T-helper 2 cell treated with Interferon-gamma antibody and Interleukin-4, amounts not matched to agents 5 μg/mL and 100 μg/mL, for 36 hours (primary cell): Measurements from ENCODE around the gene IL1RAP.
A peak's percentile ranks its signal among the peaks of the same experiment; 100 is the strongest.

Experiments used
- DNase-seq: peaks from one replicate; pipeline ENCODE4 v3.0.0; 2021; ENCODE audit warnings: low spot score
- H3K27ac Mint-ChIP-seq: one replicate; pipeline ENCODE4 v1.8.0; 2021; ENCODE audit warnings: mild to moderate bottlenecking, mixed read lengths
- H3K27me3 Mint-ChIP-seq: one replicate; pipeline ENCODE4 v1.8.0; 2021; ENCODE audit warnings: low read depth, mixed read lengths
- H3K36me3 Mint-ChIP-seq: one replicate; pipeline ENCODE4 v1.8.0; 2021; ENCODE audit warnings: low read depth, mixed read lengths
- H3K4me1 Mint-ChIP-seq: one replicate; pipeline ENCODE4 v1.8.0; 2021; ENCODE audit warnings: low read depth, mixed read lengths
- H3K4me3 Mint-ChIP-seq: one replicate; pipeline ENCODE4 v1.8.0; 2022; ENCODE audit warnings: mild to moderate bottlenecking, moderate library complexity, mixed read lengths
- H3K9me3 Mint-ChIP-seq: one replicate; pipeline ENCODE4 v1.8.0; 2021; ENCODE audit warnings: mixed read lengths

Gene IL1RAP

GRCh38 chr3:190560013-190560895, 46.4 kb downstream of the IL1RAP start:
- Mint-ChIP-seq H3K4me1 (peaks cover 56% of the 10 kb centered on the region), H3K36me3 (peaks cover 64% of the 10 kb centered on the region), H3K27me3 (no peaks in the 10 kb centered on the region), H3K9me3 (peaks cover 14% of the 10 kb centered on the region), H3K4me3 (no peak overlapping the region), H3K27ac (no peak overlapping the region)
- DNase-seq: no peak

DNA sequence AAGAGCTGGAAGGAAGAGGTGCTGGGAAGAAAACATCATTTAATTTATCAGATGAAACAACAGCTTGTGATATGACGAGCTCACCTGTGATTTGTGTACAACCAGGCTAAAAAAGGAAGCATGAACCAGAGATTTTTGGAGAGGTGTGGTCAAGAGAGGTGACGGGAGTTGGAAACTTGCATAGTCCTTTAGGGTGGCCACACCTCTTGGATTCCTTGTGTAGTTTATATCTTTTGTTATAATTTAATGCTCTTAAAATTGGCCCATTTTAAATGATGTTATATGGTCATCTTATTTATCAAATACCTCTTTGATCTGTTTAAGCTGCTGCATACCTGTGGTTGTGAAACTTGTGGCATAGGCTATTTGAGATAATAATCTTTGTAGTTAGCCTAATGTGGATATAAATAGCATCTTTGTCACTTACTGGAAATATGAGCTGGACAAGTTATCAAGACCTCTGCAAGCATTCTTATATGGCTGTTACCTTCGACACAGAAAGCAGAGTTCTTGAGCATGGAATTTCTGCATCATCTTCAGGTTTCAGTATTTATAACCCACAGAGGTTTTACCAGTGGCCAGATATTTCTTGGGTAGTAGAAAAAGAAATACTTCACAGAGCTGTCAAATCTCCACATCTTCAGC, 49.1 kb downstream of the IL1RAP start:
- peaks cover 14% of the 10 kb centered on the region for H3K9me3 Mint-ChIP-seq
- peaks cover 63% of the 10 kb centered on the region for H3K4me1 Mint-ChIP-seq
- DNase-seq: peak; percentile 41
- H3K4me3 Mint-ChIP-seq: peak overlapping the region; percentile 69
- peaks cover 58% of the 10 kb centered on the region for H3K36me3 Mint-ChIP-seq
- no peaks in the 10 kb centered on the region for H3K27me3 Mint-ChIP-seq
- peak overlapping the region; percentile 86 for H3K27ac Mint-ChIP-seq

DNA sequence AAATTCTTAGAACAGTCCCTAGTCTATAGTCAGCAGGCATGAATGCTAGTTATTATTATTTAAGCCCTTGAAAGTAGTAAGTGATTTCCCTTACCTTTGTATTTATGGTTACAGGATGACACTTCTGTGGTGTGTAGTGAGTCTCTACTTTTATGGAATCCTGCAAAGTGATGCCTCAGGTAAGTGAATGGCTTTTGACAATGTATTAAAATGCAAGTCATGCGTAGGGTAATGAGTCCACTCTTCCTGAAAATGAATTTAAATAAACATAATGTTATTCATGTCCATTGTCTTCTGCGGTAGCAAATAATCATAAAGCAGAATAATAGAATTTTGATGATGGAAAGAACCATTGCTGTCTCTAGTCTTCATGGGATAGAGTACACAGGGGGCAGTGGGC, 50.3 kb downstream of the IL1RAP start:
- H3K36me3 Mint-ChIP-seq: peaks cover 55% of the 10 kb centered on the region
- no peaks in the 10 kb centered on the region for H3K27me3 Mint-ChIP-seq
- no peak overlapping the region for H3K4me3 Mint-ChIP-seq
- H3K4me1 Mint-ChIP-seq: peaks cover 63% of the 10 kb centered on the region
- DNase-seq: no peak
- H3K9me3 Mint-ChIP-seq: peaks cover 6% of the 10 kb centered on the region
- peak overlapping the region; percentile 86 for H3K27ac Mint-ChIP-seq

DNA sequence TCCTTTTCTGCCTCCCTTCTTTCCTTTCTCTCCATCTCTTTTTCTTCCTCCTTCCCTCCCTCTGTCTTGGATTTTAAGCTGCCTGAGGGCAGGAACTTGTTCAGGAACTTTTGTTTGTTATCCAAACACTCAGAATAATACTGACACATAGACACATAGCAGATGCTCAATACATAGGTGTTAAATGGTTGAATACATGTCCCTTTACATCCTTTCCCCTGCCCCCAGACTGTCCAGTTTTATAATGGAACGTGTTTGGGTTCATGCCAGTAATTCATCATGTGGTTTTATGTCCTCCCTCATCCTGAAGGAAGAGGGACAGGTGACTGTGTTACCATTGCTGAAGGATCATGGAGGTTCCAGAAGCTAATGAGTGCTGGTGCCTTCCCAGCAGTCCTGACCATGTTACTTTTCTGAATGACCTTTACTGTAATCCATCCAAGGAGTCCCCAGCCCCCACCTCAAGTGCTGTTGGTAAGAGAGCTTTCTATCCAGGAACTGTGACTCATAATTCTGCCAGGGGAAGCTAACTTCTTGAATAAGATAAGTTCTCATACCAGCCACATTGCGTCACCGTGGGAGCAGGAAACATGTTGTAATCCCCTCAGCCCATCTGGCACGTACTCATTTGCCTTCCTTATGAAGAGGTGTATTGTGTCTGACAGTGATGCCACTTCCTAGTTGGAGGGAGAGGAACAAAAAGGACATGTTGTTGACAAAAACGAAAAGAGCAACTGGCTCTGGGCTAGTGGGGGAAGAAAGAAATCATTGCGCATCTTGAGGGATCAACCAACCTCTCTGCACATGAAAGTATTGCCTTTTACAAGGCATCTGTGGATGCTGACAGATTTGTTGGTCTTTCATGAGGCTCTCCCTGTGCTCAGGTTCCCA, 52.4 kb downstream of the IL1RAP start:
- Mint-ChIP-seq H3K9me3 (no peaks in the 10 kb centered on the region), H3K4me1 (peaks cover 61% of the 10 kb centered on the region), H3K4me3 (peak overlapping the region; percentile 15), H3K27me3 (no peaks in the 10 kb centered on the region), H3K27ac (peak overlapping the region; percentile 89), H3K36me3 (peaks cover 49% of the 10 kb centered on the region)
- DNase-seq: peak; percentile 91

GRCh38 chr3:190568036-190568435, 54.2 kb downstream of the IL1RAP start:
- no peak for DNase-seq

DNA sequence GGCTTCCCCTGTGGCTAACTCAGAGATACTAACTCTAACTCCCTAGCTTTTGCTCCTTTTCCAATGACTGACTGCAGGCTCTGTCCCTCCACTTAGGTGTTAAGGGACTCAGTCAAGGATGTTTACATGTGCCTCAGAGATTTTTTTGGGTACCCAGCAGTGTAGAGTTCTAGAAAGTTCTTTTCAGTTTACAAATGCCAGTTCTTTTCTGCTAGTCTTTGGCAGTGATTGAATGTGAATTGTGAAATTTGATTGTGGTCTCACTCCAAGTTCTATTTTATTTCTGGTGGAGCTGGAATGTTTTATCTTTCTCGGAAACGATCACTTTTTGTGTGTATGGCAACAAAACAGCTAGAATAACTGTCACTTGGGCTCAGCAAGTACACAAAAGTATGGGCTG, 60.6 kb downstream of the IL1RAP start:
- DNase-seq: no peak
- H3K4me3 Mint-ChIP-seq: no peak overlapping the region
- no peaks in the 10 kb centered on the region for H3K27me3 Mint-ChIP-seq
- no peak overlapping the region for H3K27ac Mint-ChIP-seq
- peaks cover 56% of the 10 kb centered on the region for H3K36me3 Mint-ChIP-seq
- peaks cover 45% of the 10 kb centered on the region for H3K4me1 Mint-ChIP-seq
- peaks cover 34% of the 10 kb centered on the region for H3K9me3 Mint-ChIP-seq

More at GRCh38 chr3:190568036-190568435, 54.2 kb downstream of the IL1RAP start:
- Mint-ChIP-seq H3K27ac (no peak overlapping the region), H3K36me3 (peaks cover 52% of the 10 kb centered on the region), H3K4me3 (no peak overlapping the region), H3K9me3 (no peaks in the 10 kb centered on the region), H3K4me1 (peaks cover 52% of the 10 kb centered on the region), H3K27me3 (no peaks in the 10 kb centered on the region)

DNA sequence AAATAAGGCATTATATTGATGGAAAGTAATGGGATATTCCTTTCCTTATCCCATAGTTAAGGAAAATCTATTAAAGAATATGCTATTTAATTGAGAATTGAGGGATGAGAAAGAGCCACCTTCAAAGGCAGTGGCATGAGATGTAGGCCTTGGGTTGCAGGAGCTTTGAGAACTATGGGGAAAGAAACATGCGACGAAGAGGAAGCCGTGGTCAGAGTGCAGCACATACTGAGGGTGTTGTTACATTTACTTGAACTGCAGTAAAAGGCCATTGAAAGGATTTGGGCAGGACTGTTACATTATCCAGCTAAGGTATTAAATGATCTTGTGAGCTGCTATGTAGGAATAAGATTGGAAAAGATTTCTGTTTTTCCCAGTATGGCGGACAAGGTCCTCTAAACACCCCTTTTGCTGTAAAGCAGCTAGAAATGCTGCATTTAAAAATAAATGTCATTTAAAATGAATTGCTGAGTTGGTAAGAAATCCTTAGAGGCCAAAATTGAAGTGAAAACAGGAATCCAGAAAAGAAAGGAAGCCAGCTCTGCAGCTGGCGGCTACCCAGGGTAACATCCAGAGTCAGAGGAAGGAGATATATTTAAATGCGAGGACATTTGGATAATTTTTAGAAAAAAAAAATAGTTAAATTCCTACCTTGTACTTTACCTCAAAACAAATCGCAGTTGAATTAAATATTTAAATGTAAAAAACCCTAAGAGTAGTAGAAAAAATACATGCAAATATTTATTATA, 61.7 kb downstream of the IL1RAP start:
- Mint-ChIP-seq H3K36me3 (peaks cover 62% of the 10 kb centered on the region), H3K4me3 (peak overlapping the region; percentile 28), H3K27me3 (no peaks in the 10 kb centered on the region), H3K27ac (peak overlapping the region; percentile 69), H3K4me1 (peaks cover 48% of the 10 kb centered on the region), H3K9me3 (peaks cover 42% of the 10 kb centered on the region)
- DNase-seq: no peak

- H3K4me1 Mint-ChIP-seq: peaks cover 61% of the 10 kb centered on the region
- H3K27me3 Mint-ChIP-seq: no peaks in the 10 kb centered on the region
- peak overlapping the region; percentile 74 for H3K27ac Mint-ChIP-seq
- H3K36me3 Mint-ChIP-seq: peaks cover 59% of the 10 kb centered on the region
- peaks cover 42% of the 10 kb centered on the region for H3K9me3 Mint-ChIP-seq
- peak; percentile 55 for DNase-seq
- no peak overlapping the region for H3K4me3 Mint-ChIP-seq
Measured at GRCh38 chr3:190577225-190577624, 63.3 kb downstream of the IL1RAP start.

DNA sequence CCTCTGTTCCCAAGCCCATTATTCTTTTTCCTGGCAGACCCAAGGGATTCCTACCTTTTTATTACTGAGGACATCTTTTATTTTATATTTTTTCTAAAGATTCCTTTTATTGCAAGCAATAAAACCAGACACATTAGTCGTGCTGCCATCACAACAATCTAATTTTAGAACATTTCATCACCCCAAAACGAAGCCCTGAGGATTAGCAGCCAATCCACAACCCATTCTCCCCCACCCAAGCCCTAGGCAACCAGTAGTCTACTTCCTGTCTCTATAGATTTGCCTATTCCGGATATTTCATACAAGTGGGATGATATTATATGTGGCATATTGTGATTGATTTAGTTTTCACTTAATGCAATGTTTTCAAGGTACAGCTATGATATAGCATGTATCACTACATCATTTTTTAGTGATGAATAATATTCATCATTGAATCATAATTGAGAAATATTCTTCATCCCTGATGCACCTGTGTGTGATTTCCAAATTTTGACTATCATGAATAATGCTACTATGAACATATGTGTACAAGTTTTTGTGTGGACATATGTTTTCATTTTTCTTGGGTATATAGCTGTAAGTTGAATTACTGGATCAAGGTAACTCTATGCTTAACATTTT, 65.7 kb downstream of the IL1RAP start:
- Mint-ChIP-seq H3K4me1 (peaks cover 64% of the 10 kb centered on the region), H3K4me3 (no peak overlapping the region), H3K9me3 (peaks cover 42% of the 10 kb centered on the region), H3K27ac (no peak overlapping the region), H3K36me3 (peaks cover 61% of the 10 kb centered on the region), H3K27me3 (no peaks in the 10 kb centered on the region)
- DNase-seq: no peak

DNA sequence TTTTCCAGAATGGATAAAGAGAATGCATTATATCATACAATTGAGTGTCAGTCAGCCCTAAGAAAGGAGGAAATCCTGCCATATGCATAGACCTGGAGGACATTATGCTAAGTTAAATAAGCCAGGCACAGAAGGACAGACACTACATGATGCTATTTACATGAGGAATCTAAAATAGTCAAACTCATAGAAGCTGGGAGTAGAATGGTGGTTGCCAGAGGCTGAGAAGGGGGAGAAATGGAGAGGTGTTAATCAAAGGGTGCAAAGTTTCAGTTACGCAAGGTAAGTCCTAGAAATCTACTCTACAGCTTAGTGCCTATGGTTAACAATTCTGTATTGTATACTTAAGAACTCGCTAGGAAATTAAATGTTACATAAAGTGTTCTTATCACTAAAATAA, 66.5 kb downstream of the IL1RAP start:
- H3K4me1 Mint-ChIP-seq: peaks cover 64% of the 10 kb centered on the region
- H3K27me3 Mint-ChIP-seq: no peaks in the 10 kb centered on the region
- peaks cover 56% of the 10 kb centered on the region for H3K36me3 Mint-ChIP-seq
- no peak for DNase-seq
- no peak overlapping the region for H3K4me3 Mint-ChIP-seq
- peaks cover 40% of the 10 kb centered on the region for H3K9me3 Mint-ChIP-seq
- H3K27ac Mint-ChIP-seq: peak overlapping the region; percentile 50

- peak; percentile 32 for DNase-seq
- Mint-ChIP-seq H3K4me3 (peak overlapping the region; percentile 44), H3K4me1 (peaks cover 64% of the 10 kb centered on the region), H3K36me3 (peaks cover 54% of the 10 kb centered on the region), H3K27ac (peak overlapping the region; percentile 65), H3K9me3 (peaks cover 35% of the 10 kb centered on the region), H3K27me3 (no peaks in the 10 kb centered on the region)
Measured at GRCh38 chr3:190581041-190581541, 67.2 kb downstream of the IL1RAP start.

- peaks cover 49% of the 10 kb centered on the region for H3K36me3 Mint-ChIP-seq
- peaks cover 26% of the 10 kb centered on the region for H3K9me3 Mint-ChIP-seq
- no peak for DNase-seq
- H3K4me1 Mint-ChIP-seq: peaks cover 71% of the 10 kb centered on the region
- H3K4me3 Mint-ChIP-seq: no peak overlapping the region
- H3K27ac Mint-ChIP-seq: peak overlapping the region; percentile 5
- no peaks in the 10 kb centered on the region for H3K27me3 Mint-ChIP-seq
Measured at GRCh38 chr3:190582667-190583066, 68.8 kb downstream of the IL1RAP start.
